Stimulated activated CD8-positive, alpha-beta memory T cell treated with anti-CD3 and anti-CD28 coated beads, Interleukin-7, amount 100 ng/mL, for 4 hours (primary cell): ENCODE data around the gene MGLL.

Experiments
- DNase-seq, 2 donors: peaks; one replicate each; pipeline ENCODE4 v3.0.0-alpha.2; 2020; ENCODE audit warnings: low read depth in 2 of 2

Gene MGLL

GRCh38 chr3:127674790-127675189 is 147.5 kb downstream of the MGLL start:
- DNase-seq, result no peak

- no peak for DNase-seq
These were observed 148.1 kb downstream of the MGLL start for GRCh38 chr3:127674101-127674721.

- DNase-seq, result peak in 1 of 2 donors; percentile 43
These were observed 148.9 kb downstream of the MGLL start for GRCh38 chr3:127673191-127674100.

GRCh38 chr3:127672429-127673190 is 149.7 kb downstream of the MGLL start, which contains the start of gene ABTB1:
Gene ABTB1 (plus strand): TSS chr3:127672952. CDS start chr3:127673026, 74 bp downstream.
- DNase-seq, result peak; percentile 59 to 83

DNA sequence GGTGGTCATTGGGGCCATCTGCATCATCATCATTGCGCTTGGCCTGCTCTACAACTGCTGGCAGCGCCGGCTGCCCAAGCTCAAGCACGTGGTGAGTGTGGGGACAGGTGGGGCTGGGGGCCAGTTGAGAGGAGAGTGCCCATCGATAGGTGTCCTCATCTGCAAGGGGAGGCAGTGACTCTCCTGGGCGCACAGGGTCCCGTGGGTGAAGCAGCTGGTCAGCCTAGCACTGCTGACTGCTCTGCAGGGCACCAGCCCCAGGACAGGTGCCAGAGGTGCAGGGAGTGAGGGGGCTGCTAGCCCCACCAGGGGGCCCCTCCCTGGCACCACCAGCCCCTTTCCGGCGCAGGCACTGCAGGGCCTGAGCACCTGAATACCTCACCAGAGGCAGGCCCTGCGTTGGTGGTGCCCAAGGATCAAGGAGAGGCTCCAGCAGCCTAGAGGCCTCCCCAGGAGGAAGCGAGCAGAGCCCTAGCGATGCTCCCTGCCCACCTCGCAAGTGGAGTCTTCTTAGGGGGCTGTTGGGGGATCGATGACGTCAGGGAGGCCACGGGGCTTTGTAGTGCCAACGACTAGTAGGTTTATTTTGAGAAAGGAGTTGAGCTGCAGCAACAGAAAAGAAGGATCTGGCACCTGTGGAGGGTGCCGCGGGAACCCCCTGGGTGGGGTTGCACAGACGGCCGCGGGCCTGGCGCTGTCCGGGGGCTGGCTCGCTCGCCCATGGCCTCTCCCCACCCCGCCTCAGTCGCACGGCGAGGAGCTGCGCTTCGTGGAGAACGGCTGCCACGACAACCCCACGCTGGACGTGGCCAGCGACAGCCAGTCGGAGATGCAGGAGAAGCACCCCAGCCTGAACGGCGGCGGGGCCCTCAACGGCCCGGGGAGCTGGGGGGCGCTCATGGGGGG is 150.5 kb downstream of the MGLL start:
- peak in 1 of 2 donors; percentile 24 for DNase-seq

DNA sequence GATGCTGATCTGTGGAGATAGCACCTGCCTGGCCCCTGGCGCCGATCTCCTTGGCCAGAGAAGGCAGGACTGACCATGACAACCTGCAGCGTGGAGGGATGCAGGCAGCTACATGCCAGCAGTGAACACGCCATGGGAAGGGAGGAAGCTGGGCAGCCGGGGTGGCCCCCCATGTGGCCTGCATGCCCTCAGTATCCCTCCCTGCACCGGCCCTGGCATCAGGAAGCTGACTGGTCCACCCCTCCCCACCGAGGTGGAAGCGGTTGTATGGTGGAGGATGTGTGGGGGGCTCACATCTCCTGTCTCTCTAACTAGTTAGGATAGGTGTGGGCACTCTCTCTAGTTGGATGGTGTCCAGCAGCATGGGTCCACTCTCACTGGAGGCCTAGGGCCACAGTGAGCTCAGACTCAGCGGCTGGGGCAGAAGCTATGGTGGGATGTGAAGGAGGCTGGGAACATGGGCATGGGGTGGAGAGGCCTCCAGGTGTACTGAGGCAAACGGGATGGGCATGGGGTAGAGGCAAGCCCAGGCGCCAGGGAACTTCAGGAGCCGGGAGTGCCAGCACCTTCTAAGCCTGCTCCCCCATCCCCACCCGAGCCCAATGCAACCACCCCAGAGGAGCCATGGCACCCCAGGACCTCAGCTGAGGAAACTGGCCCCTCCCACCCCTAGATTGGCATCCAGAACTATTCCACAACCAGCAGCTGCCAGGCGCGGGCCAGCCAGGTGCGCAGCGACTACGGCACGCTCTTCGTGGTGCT is 151.4 kb downstream of the MGLL start:
- no peak for DNase-seq

GRCh38 chr3:127670229-127670559 is 152.1 kb downstream of the MGLL start:
- no peak for DNase-seq

DNA sequence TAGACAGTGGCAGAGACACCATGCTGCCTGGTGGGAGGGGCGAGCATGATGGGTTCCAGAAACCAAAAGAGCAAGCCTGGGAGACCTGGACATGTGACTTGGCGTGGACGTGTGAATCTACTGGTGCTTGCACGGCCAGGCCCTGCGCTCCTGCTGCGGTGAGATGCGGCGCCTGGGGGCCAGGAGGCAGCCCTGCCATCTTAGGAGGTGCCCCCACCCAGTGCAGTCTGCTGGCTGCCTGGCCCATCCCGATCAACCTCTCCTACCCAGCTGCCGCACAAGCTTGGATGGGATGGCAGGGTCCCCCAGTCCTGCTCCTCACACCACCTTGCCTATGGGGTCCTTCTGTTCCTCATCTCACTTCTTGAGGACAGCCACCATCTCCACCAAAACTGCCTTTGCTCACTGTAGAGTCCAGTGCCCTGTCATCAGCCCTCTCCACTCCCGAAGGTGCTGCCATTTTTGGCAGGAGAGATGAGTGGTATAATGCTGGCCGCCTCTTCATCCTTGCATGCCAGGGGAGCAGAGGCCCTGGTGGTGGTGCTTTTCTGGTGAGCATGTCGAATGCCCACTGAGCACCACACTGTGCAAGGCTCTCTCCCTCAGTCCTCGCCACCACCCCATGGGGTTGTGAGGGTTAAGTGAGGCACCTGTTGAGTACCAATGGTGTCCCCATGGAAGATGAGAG is 152.6 kb downstream of the MGLL start:
- no peak for DNase-seq

GRCh38 chr3:127668906-127669305 is 153.4 kb downstream of the MGLL start:
- DNase-seq, result no peak

DNA sequence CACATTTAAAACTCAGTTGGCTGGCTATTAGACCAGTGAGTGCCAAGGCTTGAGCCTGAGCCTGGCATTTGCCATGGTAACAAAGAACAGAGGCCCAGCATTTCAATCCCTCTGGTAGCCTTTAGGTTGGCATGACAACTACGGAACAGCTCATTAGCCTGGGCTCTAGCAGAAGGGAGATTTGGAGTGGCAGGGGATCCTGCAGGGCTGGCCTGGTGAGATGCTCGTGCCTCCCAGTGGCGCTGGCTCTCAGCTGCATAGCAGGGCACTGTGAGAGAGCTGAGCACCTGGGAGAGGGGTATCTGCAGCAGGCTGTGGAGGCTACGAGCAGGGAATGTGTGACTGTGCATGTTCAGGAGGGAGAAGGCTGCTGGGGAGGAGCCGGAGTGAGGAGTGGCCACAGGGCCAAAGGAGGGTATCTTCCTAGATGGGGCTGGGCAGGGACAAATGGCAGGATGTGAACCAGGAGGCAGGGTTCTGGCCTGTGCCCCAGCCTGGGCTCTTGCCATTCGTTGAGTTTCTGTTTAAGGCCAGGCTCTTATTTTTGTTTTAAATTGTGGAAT is 155.1 kb downstream of the MGLL start:
- no peak for DNase-seq

- DNase-seq, result no peak
These were observed 155.6 kb downstream of the MGLL start for GRCh38 chr3:127666676-127667075.

DNA sequence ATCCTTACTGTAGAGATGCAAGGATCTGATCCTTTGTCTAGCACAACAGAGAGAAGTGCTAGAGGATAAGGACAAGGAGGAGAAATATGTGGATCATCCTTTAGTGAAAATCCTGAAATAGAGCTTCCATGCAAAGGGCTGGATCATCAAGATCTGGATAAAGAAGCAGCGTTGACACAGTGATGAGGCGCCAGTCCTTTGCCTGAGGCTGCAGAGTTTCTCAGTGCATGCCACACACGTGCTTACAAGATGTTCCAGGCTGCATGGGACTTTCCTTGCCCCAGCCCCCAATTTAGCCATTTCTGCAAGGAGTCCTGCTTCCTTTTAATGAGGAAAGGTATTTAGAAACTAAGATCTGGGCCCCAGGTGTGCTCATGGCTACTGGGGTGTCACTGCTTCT is 156.7 kb downstream of the MGLL start:
- no peak for DNase-seq

GRCh38 chr3:127665165-127665564 is 157.2 kb downstream of the MGLL start:
- DNase-seq, result no peak

- no peak for DNase-seq
These were observed 159.2 kb downstream of the MGLL start for GRCh38 chr3:127663151-127663550.

GRCh38 chr3:127662001-127662469 is 160.3 kb downstream of the MGLL start:
- no peak for DNase-seq

- DNase-seq, result no peak
These were observed 160.7 kb downstream of the MGLL start for GRCh38 chr3:127661600-127661999.

DNA sequence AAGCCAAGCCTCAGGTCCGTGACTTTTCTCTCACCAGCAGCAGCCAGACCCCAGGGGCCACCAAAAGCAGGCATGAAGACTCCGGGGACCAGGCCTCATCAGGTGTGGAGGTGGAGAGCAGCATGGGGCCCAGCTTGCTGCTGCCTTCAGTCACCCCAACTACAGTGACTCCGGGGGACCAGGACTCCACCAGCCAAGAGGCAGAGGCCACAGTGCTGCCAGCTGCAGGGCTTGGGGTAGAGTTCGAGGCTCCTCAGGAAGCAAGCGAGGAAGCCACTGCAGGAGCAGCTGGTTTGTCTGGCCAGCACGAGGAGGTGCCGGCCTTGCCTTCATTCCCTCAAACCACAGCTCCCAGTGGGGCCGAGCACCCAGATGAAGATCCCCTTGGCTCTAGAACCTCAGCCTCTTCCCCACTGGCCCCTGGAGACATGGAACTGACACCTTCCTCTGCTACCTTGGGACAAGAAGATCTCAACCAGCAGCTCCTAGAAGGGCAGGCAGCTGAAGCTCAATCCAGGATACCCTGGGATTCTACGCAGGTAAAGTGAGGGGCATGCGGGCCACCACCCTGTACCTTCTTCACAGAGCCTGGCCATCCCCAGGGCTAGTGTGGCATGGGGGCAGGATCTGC is 161.6 kb downstream of the MGLL start:
- no peak for DNase-seq

- no peak for DNase-seq
These were observed 164.1 kb downstream of the MGLL start for GRCh38 chr3:127658234-127658633.

DNA sequence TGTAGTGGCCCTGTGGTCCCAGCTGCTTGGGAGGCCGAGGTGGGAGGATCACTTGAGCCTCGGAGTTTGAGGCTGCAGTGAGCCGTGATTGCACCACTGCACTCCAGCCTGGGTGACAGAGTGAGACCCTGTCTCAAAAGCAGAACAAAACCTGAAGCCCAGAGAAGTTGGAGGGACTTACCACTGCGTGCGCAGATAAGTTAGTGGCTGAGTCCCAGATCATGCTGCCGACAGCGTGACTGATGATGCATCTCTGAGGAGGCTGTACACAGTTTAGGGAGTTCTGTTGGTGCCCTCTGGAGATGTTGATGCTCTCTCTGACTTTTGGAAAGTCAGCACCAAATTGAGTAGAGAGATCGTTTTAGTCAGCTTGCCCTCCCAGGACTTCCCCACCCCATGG is 165.4 kb downstream of the MGLL start:
- no peak for DNase-seq
